Neural progenitor cell (in vitro differentiated cells): Measurements from ENCODE around the gene SND1. TPM values are rescaled to one million over a fixed set of nuclear protein-coding genes. Genes with fewer than 3 reads are reported as not detected.

Source experiments
- DNase-seq: peaks from one replicate; pipeline ENCODE4 v3.0.0-alpha.2; 2016; ENCODE audit warnings: low spot score
- H2AFZ ChIP-seq: fragments of 200-600 bp; sonication (generic); replicated peaks from 2 replicates; pipeline ENCODE4 v1.6.1; 2016; ENCODE audit warnings: antibody characterized with exemption
- H3F3A ChIP-seq: fragments of 200-600 bp; sonication (generic); 2 replicates; pipeline ENCODE4 v1.6.1; 2016; ENCODE audit warnings: antibody characterized with exemption, low read depth
- H3K27ac ChIP-seq: fragments of 200-600 bp; sonication (generic); 2 replicates; pipeline ENCODE4 v1.5.1; 2016; ENCODE audit warnings: mild to moderate bottlenecking
- H3K27me3 ChIP-seq: fragments of 200-600 bp; sonication (generic); 2 replicates; pipeline ENCODE4 v1.6.1; 2016; ENCODE audit warnings: mild to moderate bottlenecking, moderate library complexity
- H3K36me3 ChIP-seq: fragments of 200-600 bp; sonication (generic); 2 replicates; pipeline ENCODE4 v1.5.1; 2016
- H3K4me1 ChIP-seq: fragments of 200-600 bp; sonication (generic); 2 replicates; pipeline ENCODE4 v1.6.1; 2016; ENCODE audit warnings: mixed run types
- H3K4me2 ChIP-seq: fragments of 200-600 bp; sonication (generic); 2 replicates; pipeline ENCODE4 v1.6.1; 2016
- H3K4me3 ChIP-seq: fragments of 200-600 bp; sonication (generic); 2 replicates; pipeline ENCODE4 v1.5.1; 2016
- H3K79me2 ChIP-seq: fragments of 200-600 bp; sonication (generic); 2 replicates; pipeline ENCODE4 v1.6.1; 2016; ENCODE audit warnings: low read depth
- H3K9ac ChIP-seq: fragments of 200-600 bp; sonication (generic); 2 replicates; pipeline ENCODE4 v1.6.1; 2016
- H3K9me3 ChIP-seq: fragments of 200-600 bp; sonication (generic); 2 replicates; pipeline ENCODE4 v1.5.1; 2016; ENCODE audit warnings: low read depth
- H4K20me1 ChIP-seq: fragments of 200-600 bp; sonication (generic); 2 replicates; pipeline ENCODE4 v1.6.1; 2016; ENCODE audit warnings: low read depth
- H3K27ac Mint-ChIP-seq: 3 replicates; pipeline ENCODE4 v1.8.0; 2021; ENCODE audit warnings: mixed read lengths
- H3K27me3 Mint-ChIP-seq: 2 replicates; pipeline ENCODE4 v1.8.0; 2022; ENCODE audit warnings: low read depth, mild to moderate bottlenecking, inconsistent platforms, moderate library complexity, mixed read lengths; ENCODE audit not compliant: insufficient read depth
- H3K36me3 Mint-ChIP-seq: 3 replicates; pipeline ENCODE4 v1.8.0; 2021; ENCODE audit warnings: mixed read lengths
- H3K4me1 Mint-ChIP-seq: 3 replicates; pipeline ENCODE4 v1.8.0; 2021; ENCODE audit warnings: mixed read lengths
- H3K4me3 Mint-ChIP-seq: 3 replicates; pipeline ENCODE4 v1.8.0; 2021; ENCODE audit warnings: mild to moderate bottlenecking, moderate library complexity, mixed read lengths
- H3K9me3 Mint-ChIP-seq: 3 replicates; pipeline ENCODE4 v1.8.0; 2020; ENCODE audit warnings: mixed read lengths
- EZH2 ChIP-seq: fragments of 200-600 bp; sonication (generic); IDR thresholded peaks from 2 replicates; pipeline ENCODE4 v1.6.1; 2017; ENCODE audit warnings: antibody characterized with exemption, mild to moderate bottlenecking, moderate library complexity
- EZH2phosphoT487 ChIP-seq: fragments of 200-600 bp; sonication (generic); IDR thresholded peaks from 2 replicates; pipeline ENCODE4 v1.6.1; 2017; ENCODE audit warnings: antibody characterized with exemption
- total RNA-seq: library from RNA; depleted of rRNA; stranded (reverse); fragments of >200 nt; gene quantifications from 2 replicates; pipeline ENCODE4 v1.2.3, GENCODE V29; 2015; ENCODE audit warnings: low replicate concordance
- TF ChIP-seq, protein P1 (sequence below): fragments of 200-600 bp; sonication (generic); IDR thresholded peaks from 2 replicates; pipeline ENCODE4 v1.5.1; 2017; ENCODE audit warnings: antibody characterized with exemption, mild to moderate bottlenecking

The SND1 gene
- total RNA-seq, 1 donor from 2014 or later = 154 TPM

DNA sequence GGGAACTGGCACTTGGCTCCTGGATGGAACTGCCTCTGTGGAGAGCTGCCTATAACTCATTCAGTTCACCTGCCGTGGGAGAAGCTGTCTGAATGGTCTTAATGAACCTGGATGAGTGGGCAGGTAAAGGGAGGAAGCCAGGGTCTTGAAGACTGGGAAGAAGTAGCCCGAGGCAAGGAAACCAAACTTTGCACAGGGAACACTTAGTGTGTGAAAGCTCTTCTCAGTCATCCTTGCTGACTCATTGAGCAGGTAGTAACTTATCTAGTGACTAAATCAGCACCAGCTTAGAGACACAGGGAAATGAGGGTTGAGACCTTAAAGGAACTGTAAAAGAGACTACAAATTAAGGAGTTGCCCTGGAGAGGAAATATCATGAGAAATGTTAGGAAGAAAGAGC lies 369.4 kb downstream of the SND1 start:
- H3K9me3 Mint-ChIP-seq = no peaks in the 10 kb centered on the region
- Histone ChIP-seq H3K4me3 (no peak overlapping the region), H3K27me3 (no peaks in the 10 kb centered on the region), H3K9me3 (no peaks in the 10 kb centered on the region), H3K36me3 (no peaks in the 10 kb centered on the region), H3K27ac (no peak overlapping the region), H3K4me2 (no peak overlapping the region), H3K79me2 (peaks cover 60% of the 10 kb centered on the region), H3K9ac (no peak overlapping the region), H2AFZ (no peak overlapping the region), H4K20me1 (peaks cover 94% of the 10 kb centered on the region), H3F3A (peaks cover 43% of the 10 kb centered on the region), H3K4me1 (peaks cover 79% of the 10 kb centered on the region)
- no peaks in the 10 kb centered on the region for H3K27me3 Mint-ChIP-seq
- TF ChIP-seq EZH2 = no peak
- H3K27ac Mint-ChIP-seq = no peak overlapping the region
- peaks cover 91% of the 10 kb centered on the region for H3K4me1 Mint-ChIP-seq
- no peak overlapping the region for H3K4me3 Mint-ChIP-seq
- no peak for DNase-seq
- peaks cover 11% of the 10 kb centered on the region for H3K36me3 Mint-ChIP-seq

DNA sequence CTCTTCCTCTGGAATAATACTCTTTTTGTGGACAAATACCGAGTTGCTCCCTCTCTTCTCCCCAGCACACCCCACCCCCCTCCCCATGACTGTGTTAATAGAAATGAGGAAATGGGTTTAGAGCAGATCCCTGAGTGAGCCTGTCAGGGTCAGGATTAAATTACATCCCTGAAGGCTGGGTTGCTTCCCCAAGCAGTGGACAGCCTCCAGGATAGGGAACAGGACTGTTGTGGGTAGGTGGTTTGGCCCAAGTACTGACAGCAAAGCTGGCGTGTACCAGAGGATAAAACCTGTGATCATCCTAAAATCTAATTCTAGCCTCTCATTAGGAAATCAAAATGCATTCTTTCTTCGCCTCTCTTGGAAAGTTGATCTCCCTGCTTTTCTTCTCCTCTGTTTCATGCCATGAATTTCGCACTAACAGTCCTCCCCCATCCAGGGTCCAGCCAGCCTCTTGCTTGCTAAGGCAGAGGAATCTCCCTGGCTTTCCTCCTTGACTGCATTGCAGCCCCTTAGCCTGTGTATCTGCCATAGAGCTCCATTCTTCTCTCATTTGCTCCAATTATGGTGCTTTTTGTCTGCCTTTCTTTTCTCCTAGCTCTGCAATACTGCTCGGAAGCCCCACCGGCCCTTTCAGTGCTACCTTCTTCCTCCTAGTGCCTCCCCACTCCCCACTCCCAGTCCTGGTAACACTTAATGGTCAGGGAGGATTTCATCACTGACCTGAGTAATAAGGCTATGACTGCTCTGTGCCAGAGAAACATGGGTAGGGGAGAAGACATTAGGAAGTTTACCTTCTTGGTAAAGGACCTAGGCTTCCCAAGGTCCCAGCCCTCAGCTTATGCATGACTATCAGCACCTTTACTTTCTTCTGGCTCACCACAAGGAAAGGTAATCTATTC lies 370.9 kb downstream of the SND1 start:
- Mint-ChIP-seq H3K4me3 (peak overlapping the region; percentile 66), H3K9me3 (no peaks in the 10 kb centered on the region), H3K36me3 (peaks cover 11% of the 10 kb centered on the region), H3K4me1 (peaks cover 87% of the 10 kb centered on the region), H3K27me3 (no peaks in the 10 kb centered on the region), H3K27ac (peak overlapping the region; percentile 89)
- peaks cover 72% of the 10 kb centered on the region for H3K79me2 ChIP-seq
- peaks cover 96% of the 10 kb centered on the region for H4K20me1 ChIP-seq
- no peaks in the 10 kb centered on the region for H3K9me3 ChIP-seq
- H3K4me2 ChIP-seq = peak overlapping the region; percentile 42
- peaks cover 85% of the 10 kb centered on the region for H3K4me1 ChIP-seq
- DNase-seq = no peak
- H3K4me3 ChIP-seq = no peak overlapping the region
- no peak overlapping the region for H2AFZ ChIP-seq
- TF ChIP-seq, protein P1, sequence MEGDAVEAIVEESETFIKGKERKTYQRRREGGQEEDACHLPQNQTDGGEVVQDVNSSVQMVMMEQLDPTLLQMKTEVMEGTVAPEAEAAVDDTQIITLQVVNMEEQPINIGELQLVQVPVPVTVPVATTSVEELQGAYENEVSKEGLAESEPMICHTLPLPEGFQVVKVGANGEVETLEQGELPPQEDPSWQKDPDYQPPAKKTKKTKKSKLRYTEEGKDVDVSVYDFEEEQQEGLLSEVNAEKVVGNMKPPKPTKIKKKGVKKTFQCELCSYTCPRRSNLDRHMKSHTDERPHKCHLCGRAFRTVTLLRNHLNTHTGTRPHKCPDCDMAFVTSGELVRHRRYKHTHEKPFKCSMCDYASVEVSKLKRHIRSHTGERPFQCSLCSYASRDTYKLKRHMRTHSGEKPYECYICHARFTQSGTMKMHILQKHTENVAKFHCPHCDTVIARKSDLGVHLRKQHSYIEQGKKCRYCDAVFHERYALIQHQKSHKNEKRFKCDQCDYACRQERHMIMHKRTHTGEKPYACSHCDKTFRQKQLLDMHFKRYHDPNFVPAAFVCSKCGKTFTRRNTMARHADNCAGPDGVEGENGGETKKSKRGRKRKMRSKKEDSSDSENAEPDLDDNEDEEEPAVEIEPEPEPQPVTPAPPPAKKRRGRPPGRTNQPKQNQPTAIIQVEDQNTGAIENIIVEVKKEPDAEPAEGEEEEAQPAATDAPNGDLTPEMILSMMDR = no peak
- TF ChIP-seq EZH2phosphoT487 (no peak), EZH2 (no peak)
- no peak overlapping the region for H3K9ac ChIP-seq
- H3K27ac ChIP-seq = peak overlapping the region; percentile 11
- H3F3A ChIP-seq = peaks cover 46% of the 10 kb centered on the region
- no peaks in the 10 kb centered on the region for H3K36me3 ChIP-seq
- no peaks in the 10 kb centered on the region for H3K27me3 ChIP-seq

DNA sequence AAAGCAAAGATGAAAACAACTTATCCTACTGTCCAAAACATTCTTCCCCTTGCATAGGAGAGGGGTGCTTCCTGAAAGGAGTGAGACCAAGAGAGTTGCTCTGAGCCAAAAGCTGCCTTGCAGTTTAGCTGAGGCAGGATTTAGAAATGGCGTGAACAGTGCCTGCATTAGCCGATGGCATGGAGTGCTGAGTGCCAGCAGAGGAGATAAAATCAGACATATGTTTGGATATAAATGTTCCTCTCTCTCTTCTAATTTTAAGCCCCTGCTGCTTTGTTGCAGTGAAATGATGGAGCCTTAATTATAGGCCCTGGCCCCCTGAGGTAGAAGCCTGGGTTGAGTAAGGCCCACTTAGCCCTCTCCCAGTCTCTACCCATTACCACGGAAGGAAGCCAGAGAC lies 372.2 kb downstream of the SND1 start:
- H4K20me1 ChIP-seq = peaks cover 96% of the 10 kb centered on the region
- H3K4me3 Mint-ChIP-seq = no peak overlapping the region
- H3K4me1 Mint-ChIP-seq = peaks cover 87% of the 10 kb centered on the region
- H3K9me3 Mint-ChIP-seq = peaks cover 3% of the 10 kb centered on the region
- H3F3A ChIP-seq = peaks cover 33% of the 10 kb centered on the region
- no peak overlapping the region for H3K4me3 ChIP-seq
- DNase-seq = no peak
- H3K9ac ChIP-seq = no peak overlapping the region
- H3K4me2 ChIP-seq = no peak overlapping the region
- no peaks in the 10 kb centered on the region for H3K27me3 Mint-ChIP-seq
- H3K27ac Mint-ChIP-seq = peak overlapping the region; percentile 21
- peaks cover 77% of the 10 kb centered on the region for H3K79me2 ChIP-seq
- H3K36me3 ChIP-seq = no peaks in the 10 kb centered on the region
- TF ChIP-seq EZH2phosphoT487 (no peak), EZH2 (no peak)
- TF ChIP-seq, protein P1 = no peak
- H2AFZ ChIP-seq = no peak overlapping the region
- peaks cover 18% of the 10 kb centered on the region for H3K36me3 Mint-ChIP-seq
- no peak overlapping the region for H3K27ac ChIP-seq
- no peaks in the 10 kb centered on the region for H3K27me3 ChIP-seq
- H3K9me3 ChIP-seq = no peaks in the 10 kb centered on the region
- H3K4me1 ChIP-seq = peaks cover 84% of the 10 kb centered on the region

DNA sequence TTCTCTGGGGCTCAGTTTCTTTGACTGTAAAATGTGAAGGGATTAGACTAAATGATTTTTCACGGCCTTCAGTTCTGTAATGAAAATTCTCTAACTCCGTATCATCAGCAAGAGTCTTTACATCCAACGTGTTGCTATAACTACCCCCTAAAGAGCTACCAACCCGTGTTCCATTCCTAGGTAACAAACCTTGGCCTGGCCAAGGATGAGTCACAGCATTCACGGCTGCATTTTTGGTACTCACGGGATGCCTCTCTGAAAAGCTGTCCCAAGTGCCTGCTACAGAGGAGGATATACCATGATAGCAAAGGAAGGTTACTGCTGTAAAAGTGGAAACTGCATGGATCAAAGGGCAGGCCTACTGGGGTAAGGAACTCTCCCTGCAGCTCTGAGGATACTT lies 373.4 kb downstream of the SND1 start:
- Mint-ChIP-seq H3K4me1 (peaks cover 85% of the 10 kb centered on the region), H3K36me3 (peaks cover 20% of the 10 kb centered on the region), H3K9me3 (peaks cover 3% of the 10 kb centered on the region), H3K27ac (no peak overlapping the region), H3K4me3 (peak overlapping the region; percentile 42), H3K27me3 (peaks cover 6% of the 10 kb centered on the region)
- no peaks in the 10 kb centered on the region for H3K27me3 ChIP-seq
- no peak overlapping the region for H2AFZ ChIP-seq
- H3K9ac ChIP-seq = no peak overlapping the region
- H3K4me2 ChIP-seq = no peak overlapping the region
- peaks cover 29% of the 10 kb centered on the region for H3F3A ChIP-seq
- no peaks in the 10 kb centered on the region for H3K9me3 ChIP-seq
- H3K27ac ChIP-seq = no peak overlapping the region
- H3K4me3 ChIP-seq = no peak overlapping the region
- peaks cover 80% of the 10 kb centered on the region for H3K4me1 ChIP-seq
- peaks cover 3% of the 10 kb centered on the region for H3K36me3 ChIP-seq
- DNase-seq = no peak
- H3K79me2 ChIP-seq = peaks cover 88% of the 10 kb centered on the region
- peaks cover 96% of the 10 kb centered on the region for H4K20me1 ChIP-seq
- TF ChIP-seq, protein P1 = no peak
- TF ChIP-seq EZH2phosphoT487 = no peak
- no peak for TF ChIP-seq EZH2
